Occipital lobe (tissue), 2 donors: ENCODE results near the gene GRIFIN. TPM values are rescaled to one million over a fixed set of nuclear protein-coding genes. Genes with fewer than 3 reads are reported as not detected.

Source experiments
- DNase-seq: peaks from one replicate; lab custom pipeline; 2025; lab: John Stamatoyannopoulos, UW
- total RNA-seq: library from RNA; depleted of rRNA; stranded (reverse); fragments of >200 nt; gene quantifications from one replicate; pipeline ENCODE4 v1.2.3, GENCODE V29; 2014

The GRIFIN gene
- total RNA-seq, 1 donor from 2014 or later, result not detected

DNA sequence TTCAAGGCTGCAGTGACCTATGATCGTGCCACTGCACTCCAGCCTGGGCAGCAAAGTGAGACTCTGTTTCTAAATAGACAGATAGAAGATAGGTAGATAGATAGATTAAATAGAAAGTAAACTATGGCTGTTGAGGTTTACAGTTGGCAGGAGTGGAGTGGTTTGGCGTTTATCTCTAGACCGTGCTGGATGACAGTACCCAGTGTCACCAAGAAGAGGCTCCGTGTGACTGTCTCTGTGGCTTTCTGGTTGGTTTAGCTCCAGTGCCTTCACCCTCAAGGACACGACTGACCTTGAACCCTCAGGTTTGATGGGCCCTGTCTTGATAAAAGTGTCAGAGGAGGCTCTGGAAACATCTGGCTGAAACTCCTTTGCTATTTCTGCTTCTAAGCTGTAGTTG lies 41.1 kb downstream of the GRIFIN start:
- DNase-seq, result no peak

DNA sequence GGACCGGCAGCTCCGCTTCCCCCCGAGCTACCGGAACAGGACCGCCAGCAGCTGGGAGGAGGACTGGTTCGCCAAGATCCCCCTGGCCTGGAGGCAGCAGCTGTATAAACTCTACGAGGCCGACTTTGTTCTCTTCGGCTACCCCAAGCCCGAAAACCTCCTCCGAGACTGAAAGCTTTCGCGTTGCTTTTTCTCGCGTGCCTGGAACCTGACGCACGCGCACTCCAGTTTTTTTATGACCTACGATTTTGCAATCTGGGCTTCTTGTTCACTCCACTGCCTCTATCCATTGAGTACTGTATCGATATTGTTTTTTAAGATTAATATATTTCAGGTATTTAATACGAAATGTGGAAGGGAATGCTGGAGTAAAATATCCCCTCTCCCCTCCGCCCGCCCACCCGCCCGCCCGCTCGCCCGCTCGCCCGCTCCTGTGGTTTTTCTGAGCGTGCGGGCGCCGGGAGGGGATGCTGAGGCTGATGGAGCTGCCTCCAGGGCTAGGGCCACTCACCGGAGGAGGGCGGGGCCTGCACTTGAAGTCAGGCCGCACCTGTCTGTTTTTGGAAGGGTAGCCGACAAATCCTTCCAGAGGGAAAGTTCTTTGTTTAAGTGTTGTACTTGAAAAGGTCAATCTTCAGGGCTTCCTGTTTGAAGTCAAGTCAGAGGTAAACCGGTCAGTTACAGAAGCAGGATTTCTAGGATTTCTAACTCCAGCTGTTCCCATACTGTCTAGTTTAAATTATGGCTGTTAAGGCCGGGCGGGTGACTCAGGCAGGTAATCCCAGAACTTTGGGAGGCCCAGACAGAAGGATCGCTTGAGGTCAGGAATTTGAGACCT lies 42.3 kb downstream of the GRIFIN start:
- no peak for DNase-seq

DNA sequence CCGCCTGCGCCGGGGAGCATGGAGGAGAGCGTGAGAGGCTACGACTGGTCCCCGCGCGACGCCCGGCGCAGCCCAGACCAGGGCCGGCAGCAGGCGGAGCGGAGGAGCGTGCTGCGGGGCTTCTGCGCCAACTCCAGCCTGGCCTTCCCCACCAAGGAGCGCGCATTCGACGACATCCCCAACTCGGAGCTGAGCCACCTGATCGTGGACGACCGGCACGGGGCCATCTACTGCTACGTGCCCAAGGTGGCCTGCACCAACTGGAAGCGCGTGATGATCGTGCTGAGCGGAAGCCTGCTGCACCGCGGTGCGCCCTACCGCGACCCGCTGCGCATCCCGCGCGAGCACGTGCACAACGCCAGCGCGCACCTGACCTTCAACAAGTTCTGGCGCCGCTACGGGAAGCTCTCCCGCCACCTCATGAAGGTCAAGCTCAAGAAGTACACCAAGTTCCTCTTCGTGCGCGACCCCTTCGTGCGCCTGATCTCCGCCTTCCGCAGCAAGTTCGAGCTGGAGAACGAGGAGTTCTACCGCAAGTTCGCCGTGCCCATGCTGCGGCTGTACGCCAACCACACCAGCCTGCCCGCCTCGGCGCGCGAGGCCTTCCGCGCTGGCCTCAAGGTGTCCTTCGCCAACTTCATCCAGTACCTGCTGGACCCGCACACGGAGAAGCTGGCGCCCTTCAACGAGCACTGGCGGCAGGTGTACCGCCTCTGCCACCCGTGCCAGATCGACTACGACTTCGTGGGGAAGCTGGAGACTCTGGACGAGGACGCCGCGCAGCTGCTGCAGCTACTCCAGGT lies 43.1 kb downstream of the GRIFIN start:
- DNase-seq, result no peak

DNA sequence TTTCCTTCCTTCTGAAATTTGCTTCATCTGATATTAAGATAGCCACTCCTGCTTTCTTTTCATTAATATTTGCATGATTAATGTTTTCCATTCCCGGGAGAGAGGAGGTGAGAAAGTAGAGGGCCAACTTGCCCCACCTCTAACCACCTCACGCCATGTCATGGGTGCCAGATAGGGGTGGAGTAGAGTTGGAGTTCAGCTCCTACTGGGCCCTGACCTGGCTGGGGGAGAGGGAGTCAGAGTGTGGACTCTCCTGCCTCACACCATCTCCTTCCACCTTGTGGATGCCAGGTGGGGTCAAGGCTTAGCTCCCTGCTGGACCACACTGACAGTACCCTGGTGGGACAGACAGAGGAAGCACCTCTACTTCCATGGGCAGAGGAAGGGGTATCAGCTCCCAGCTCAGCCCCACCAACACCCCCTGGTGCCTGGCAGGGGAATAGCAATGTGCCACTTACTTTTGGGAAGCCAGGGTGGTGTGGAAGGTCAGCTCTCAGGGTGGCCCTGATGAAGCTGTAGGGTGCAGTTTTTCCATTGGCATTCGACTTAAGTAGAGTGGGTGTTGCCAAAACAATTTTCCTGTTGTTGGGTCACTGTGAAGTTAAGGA lies 44.8 kb downstream of the GRIFIN start:
- DNase-seq, result no peak

DNA sequence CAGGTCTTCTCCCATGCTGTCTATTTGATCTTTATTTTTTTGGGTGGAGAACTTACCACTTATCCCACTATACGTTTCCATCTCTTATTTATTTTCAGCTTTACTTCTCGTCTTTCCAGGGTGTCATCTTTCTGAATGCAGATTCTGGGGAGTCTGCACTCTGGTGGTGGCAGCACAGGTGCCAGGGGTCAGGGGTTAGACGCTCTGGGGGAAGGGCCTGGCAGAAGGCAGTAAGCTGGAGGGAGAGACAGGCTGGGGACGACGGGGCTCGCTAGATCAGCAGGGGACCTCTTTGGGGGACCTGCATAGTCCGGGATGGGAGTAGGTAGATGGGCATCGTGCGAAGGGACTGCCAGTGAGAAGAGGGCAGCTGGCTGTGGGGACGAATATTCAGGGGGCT lies 50.4 kb downstream of the GRIFIN start:
- DNase-seq, result no peak

Other genes starting within 250 kb of the GRIFIN start
- 24.2 TPM for gene MAD1L1, start 243.5 kb downstream of the GRIFIN start, total RNA-seq
- 15.0 TPM for gene MRM2, start 234.2 kb downstream of the GRIFIN start, total RNA-seq
- gene NUDT1, start 234.2 kb downstream of the GRIFIN start, total RNA-seq, result 13.7 TPM
- 13.4 TPM for gene SNX8, start 162.0 kb downstream of the GRIFIN start, total RNA-seq
- gene EIF3B, start 121.6 kb downstream of the GRIFIN start, total RNA-seq, result 63.0 TPM
- gene CHST12, start 72.8 kb downstream of the GRIFIN start, total RNA-seq, result 1.9 TPM
- 8.7 TPM for gene LFNG, start 43.4 kb upstream of the GRIFIN start, total RNA-seq
- gene BRAT1, start 79.1 kb upstream of the GRIFIN start, total RNA-seq, result 15.6 TPM
- gene IQCE, start 82.6 kb upstream of the GRIFIN start, total RNA-seq, result 22.3 TPM
- gene TTYH3, start 155.6 kb upstream of the GRIFIN start, total RNA-seq, result 31.5 TPM
- gene AMZ1, start 211.8 kb upstream of the GRIFIN start, total RNA-seq, result 2.2 TPM